Progenitor cell of endocrine pancreas (in vitro differentiated cells): Measurements from ENCODE around the gene FAIM2. TPM values are rescaled to one million over a fixed set of nuclear protein-coding genes. Genes with fewer than 3 reads are reported as not detected.

Source experiments
- DNase-seq: peaks from one replicate; pipeline ENCODE4 v3.0.0; 2021; ENCODE audit warnings: low spot score; ENCODE audit not compliant: unreplicated experiment
- H3K27ac Mint-ChIP-seq: 2 replicates; pipeline ENCODE4 v1.8.0; 2021; ENCODE audit warnings: mild to moderate bottlenecking, moderate library complexity, mixed read lengths
- H3K27me3 Mint-ChIP-seq: 2 replicates; pipeline ENCODE4 v1.8.0; 2021; ENCODE audit warnings: mixed read lengths
- H3K36me3 Mint-ChIP-seq: 2 replicates; pipeline ENCODE4 v1.8.0; 2022; ENCODE audit warnings: mixed read lengths; ENCODE audit not compliant: insufficient read depth
- H3K4me1 Mint-ChIP-seq: 2 replicates; pipeline ENCODE4 v1.8.0; 2021; ENCODE audit warnings: low read depth, mixed read lengths
- H3K4me3 Mint-ChIP-seq: 2 replicates; pipeline ENCODE4 v1.8.0; 2021; ENCODE audit warnings: low read depth, mild to moderate bottlenecking, moderate library complexity, mixed read lengths
- H3K9me3 Mint-ChIP-seq: 2 replicates; pipeline ENCODE4 v1.8.0; 2021; ENCODE audit warnings: low read depth, mixed read lengths
- total RNA-seq: library from RNA; stranded (reverse); gene quantifications from 2 replicates; pipeline ENCODE4 v1.2.1, GENCODE V29; 2021
- TF ChIP-seq, protein P1 (sequence below): fragments of 200-600 bp; sonication (generic); IDR thresholded peaks from one replicate; pipeline ENCODE4 v1.5.0; 2021; ENCODE audit warnings: antibody characterized with exemption, mild to moderate bottlenecking; ENCODE audit not compliant: unreplicated experiment

Gene FAIM2
- total RNA-seq, 1 donor from 2014 or later, result not detected

DNA sequence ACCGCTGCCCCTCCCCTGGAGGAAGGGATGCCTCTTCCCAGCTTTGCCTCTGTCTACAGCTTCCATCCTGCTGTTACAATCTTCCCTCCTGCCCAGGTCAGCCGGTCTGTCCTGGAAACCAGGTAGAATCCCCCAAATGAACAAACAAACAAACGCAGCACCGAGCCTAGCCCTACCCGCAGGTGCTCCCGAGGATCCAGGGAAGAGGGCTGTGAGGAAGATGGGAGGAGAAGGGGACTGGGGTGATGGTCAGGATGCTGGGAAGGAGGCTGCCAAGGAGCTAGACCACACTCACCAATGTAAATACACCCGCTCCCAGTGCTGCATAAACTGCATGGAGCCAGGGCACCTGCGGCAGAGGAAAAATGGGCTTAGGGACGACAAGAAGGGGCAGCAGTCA lies 16.6 kb downstream of the FAIM2 start:
- TF ChIP-seq, protein P1, sequence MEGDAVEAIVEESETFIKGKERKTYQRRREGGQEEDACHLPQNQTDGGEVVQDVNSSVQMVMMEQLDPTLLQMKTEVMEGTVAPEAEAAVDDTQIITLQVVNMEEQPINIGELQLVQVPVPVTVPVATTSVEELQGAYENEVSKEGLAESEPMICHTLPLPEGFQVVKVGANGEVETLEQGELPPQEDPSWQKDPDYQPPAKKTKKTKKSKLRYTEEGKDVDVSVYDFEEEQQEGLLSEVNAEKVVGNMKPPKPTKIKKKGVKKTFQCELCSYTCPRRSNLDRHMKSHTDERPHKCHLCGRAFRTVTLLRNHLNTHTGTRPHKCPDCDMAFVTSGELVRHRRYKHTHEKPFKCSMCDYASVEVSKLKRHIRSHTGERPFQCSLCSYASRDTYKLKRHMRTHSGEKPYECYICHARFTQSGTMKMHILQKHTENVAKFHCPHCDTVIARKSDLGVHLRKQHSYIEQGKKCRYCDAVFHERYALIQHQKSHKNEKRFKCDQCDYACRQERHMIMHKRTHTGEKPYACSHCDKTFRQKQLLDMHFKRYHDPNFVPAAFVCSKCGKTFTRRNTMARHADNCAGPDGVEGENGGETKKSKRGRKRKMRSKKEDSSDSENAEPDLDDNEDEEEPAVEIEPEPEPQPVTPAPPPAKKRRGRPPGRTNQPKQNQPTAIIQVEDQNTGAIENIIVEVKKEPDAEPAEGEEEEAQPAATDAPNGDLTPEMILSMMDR, result no peak
- H3K9me3 Mint-ChIP-seq, result no peaks in the 10 kb centered on the region
- H3K27ac Mint-ChIP-seq, result no peak overlapping the region
- H3K36me3 Mint-ChIP-seq, result no peaks in the 10 kb centered on the region
- peaks cover 36% of the 10 kb centered on the region for H3K27me3 Mint-ChIP-seq
- no peak overlapping the region for H3K4me3 Mint-ChIP-seq
- peaks cover 21% of the 10 kb centered on the region for H3K4me1 Mint-ChIP-seq
- DNase-seq, result no peak

DNA sequence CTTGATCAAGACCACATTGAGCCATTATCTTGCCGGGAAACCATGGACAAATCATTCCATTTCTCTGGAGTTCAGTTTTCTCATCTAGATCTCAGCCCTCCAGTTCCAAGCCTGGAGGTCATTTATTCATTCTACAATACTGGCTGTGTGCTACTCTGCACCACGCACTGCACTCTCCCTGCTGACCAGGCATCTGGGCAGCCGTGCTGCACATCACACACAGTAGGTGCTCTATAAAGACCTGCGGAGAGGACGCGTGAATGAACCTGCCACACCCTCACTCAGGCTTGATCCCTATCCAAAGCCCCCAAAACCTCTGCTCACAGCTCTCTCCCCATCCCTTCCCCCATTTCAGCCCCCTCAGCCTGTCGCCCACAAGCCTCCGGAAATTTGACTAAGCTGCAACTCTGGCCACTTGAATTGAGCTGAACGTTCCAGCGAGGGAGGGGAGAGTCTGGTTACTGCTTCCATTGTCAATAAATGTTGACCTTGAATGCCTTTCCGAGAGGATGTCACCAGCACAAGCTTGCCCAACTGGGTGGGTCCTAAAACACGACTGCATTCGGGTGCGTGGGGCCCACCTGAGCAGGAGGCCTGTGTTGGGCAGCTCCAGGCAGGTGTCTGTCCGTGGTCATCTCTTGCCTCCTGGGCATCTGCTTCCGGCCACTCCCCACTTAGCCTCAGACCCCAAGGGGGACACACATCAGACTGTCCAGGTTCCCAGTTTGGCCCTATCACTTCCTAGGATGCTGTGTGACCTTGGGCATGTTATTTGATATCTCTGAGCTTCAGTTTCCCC lies 17.8 kb downstream of the FAIM2 start:
- Mint-ChIP-seq H3K9me3 (no peaks in the 10 kb centered on the region), H3K27ac (no peak overlapping the region), H3K36me3 (no peaks in the 10 kb centered on the region), H3K27me3 (peaks cover 34% of the 10 kb centered on the region), H3K4me1 (peaks cover 21% of the 10 kb centered on the region), H3K4me3 (no peak overlapping the region)
- TF ChIP-seq, protein P1, result no peak
- no peak for DNase-seq

DNA sequence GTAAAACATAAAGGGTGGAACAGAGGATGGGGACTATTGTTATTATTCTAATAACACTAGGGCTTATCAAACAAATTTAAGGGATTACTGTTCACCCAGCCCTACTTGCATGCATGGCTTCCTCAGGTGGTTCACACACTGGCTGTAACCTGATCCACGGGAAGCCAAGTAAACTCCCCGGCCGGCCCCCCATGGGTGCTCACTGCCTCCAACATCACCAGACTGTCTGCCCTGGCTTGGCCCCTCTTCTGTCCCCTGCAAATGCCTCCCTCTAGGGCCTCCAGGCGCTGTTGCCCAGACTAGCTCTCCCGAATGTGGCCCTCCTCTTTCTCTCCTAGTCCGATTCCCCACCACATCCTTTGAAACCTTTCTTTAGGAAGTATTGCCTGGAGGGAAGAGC lies 18.6 kb downstream of the FAIM2 start:
- H3K4me1 Mint-ChIP-seq, result peaks cover 21% of the 10 kb centered on the region
- no peak for DNase-seq
- H3K36me3 Mint-ChIP-seq, result no peaks in the 10 kb centered on the region
- H3K9me3 Mint-ChIP-seq, result peaks cover 2% of the 10 kb centered on the region
- H3K4me3 Mint-ChIP-seq, result no peak overlapping the region
- H3K27me3 Mint-ChIP-seq, result peaks cover 31% of the 10 kb centered on the region
- TF ChIP-seq, protein P1, result no peak
- no peak overlapping the region for H3K27ac Mint-ChIP-seq

DNA sequence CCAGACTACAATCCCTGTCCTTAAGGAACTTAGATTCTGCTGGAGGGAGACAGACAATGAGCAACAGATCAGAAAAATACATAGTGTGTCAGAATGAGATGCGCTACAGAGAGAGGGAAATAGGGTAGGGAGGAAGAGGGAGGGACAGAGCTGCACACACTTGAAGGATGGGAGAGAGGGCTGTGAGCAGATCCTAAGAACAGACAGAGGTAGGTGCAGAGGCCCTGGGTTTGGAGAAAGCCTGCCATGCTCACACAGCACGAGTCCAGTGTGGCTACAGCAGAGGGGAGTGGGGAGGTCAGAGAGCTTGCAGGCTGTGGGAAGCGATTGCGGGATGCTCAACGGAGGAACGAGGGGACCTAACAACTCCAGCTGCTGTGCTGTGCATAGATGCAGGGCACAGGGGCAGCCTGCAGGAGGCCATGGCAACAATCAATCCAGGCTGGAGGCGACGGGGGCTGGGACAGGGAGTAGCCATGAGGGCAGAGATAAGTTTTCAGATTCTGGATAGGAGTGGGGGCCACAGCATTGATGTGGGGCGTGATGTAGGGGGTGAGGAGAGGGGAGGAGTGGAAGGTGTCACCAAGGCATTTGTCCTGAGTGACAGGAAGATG lies 20.7 kb downstream of the FAIM2 start:
- no peak overlapping the region for H3K27ac Mint-ChIP-seq
- H3K4me1 Mint-ChIP-seq, result peaks cover 21% of the 10 kb centered on the region
- TF ChIP-seq, protein P1, result peak; percentile 30
- no peaks in the 10 kb centered on the region for H3K36me3 Mint-ChIP-seq
- no peak overlapping the region for H3K4me3 Mint-ChIP-seq
- no peak for DNase-seq
- H3K27me3 Mint-ChIP-seq, result peaks cover 31% of the 10 kb centered on the region
- H3K9me3 Mint-ChIP-seq, result peaks cover 19% of the 10 kb centered on the region

DNA sequence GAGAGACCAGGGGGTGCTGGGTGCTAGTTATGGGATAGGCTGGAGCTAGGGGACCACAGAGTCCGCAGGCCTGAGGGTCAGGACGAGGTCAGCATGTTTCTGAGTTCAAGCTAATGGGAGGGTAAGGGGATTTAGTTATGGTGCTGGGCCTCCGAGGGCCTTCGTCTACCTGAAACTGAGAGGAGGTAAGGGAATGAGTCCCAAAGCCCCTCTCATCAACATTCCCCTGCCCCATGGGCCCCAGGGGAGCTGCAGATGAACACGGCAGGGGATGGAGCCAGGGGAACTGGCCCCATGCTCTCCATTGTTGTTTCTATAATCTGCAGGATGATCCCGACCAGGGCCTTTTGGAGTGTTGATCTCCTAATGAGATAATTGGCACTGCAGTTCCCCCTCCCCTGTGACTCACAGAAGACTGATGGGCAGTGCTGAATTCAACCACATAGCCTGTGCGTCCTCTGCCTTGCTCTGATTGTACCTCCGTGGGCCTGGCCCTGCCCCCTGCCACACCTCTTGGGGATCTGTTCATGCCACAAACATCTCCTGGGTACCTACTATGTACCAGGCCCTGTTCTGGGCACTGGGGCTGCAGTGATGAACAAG lies 21.4 kb downstream of the FAIM2 start:
- Mint-ChIP-seq H3K36me3 (no peaks in the 10 kb centered on the region), H3K27me3 (peaks cover 31% of the 10 kb centered on the region), H3K9me3 (peaks cover 22% of the 10 kb centered on the region), H3K4me3 (no peak overlapping the region), H3K4me1 (peaks cover 21% of the 10 kb centered on the region), H3K27ac (no peak overlapping the region)
- TF ChIP-seq, protein P1, result no peak
- DNase-seq, result no peak
